ENCODE measurements around the gene WDR73.
"Not testable (repeated sequence)": the region's sequence is repeated elsewhere in the genome, so short reads cannot be mapped to it uniquely, and the experiment has no call there.

The WDR73 gene

GRCh38 chr15:84653910-84654688, at the start of gene WDR73:
Gene WDR73 (minus strand): TSS chr15:84654283. CDS start chr15:84654274, 9 bp downstream.
- DNase-seq (ENCODE audit: low read depth in 2 of 2, low spot score in 1 of 2) = peak; percentile 92 to 97

GRCh38 chr15:84703808-84704207, 49.7 kb upstream of the WDR73 start:
- no peak for DNase-seq (ENCODE audit: low read depth in 2 of 2, low spot score in 1 of 2)

GRCh38 chr15:84702961-84703482, 48.9 kb upstream of the WDR73 start:
- DNase-seq (ENCODE audit: low read depth in 2 of 2, low spot score in 1 of 2) = no peak

- no peak for DNase-seq (ENCODE audit: low read depth in 2 of 2, low spot score in 1 of 2)
These were observed 45.6 kb upstream of the WDR73 start for GRCh38 chr15:84699538-84700191.

- no peak for DNase-seq (ENCODE audit: low read depth in 2 of 2, low spot score in 1 of 2)
These were observed 43.3 kb upstream of the WDR73 start for GRCh38 chr15:84697236-84697990.

- DNase-seq (ENCODE audit: low read depth in 2 of 2, low spot score in 1 of 2) = no peak
These were observed 42.7 kb upstream of the WDR73 start for GRCh38 chr15:84696757-84697156.

- DNase-seq (ENCODE audit: low read depth in 2 of 2, low spot score in 1 of 2) = no peak
These were observed 36.3 kb upstream of the WDR73 start for GRCh38 chr15:84690342-84690741.

- no peak for DNase-seq (ENCODE audit: low read depth in 2 of 2, low spot score in 1 of 2)
These were observed 35.8 kb upstream of the WDR73 start for GRCh38 chr15:84689858-84690257.

GRCh38 chr15:84686446-84686845, 32.4 kb upstream of the WDR73 start:
- DNase-seq (ENCODE audit: low read depth in 2 of 2, low spot score in 1 of 2) = not testable (repeated sequence)

- DNase-seq (ENCODE audit: low read depth in 2 of 2, low spot score in 1 of 2) = no peak
These were observed 31.2 kb upstream of the WDR73 start for GRCh38 chr15:84685304-84685703.

GRCh38 chr15:84684092-84684491, 30.0 kb upstream of the WDR73 start:
- no peak for DNase-seq (ENCODE audit: low read depth in 2 of 2, low spot score in 1 of 2)

- DNase-seq (ENCODE audit: low read depth in 2 of 2, low spot score in 1 of 2) = no peak
These were observed 27.7 kb upstream of the WDR73 start for GRCh38 chr15:84681831-84682230.

- DNase-seq (ENCODE audit: low read depth in 2 of 2, low spot score in 1 of 2) = no peak
These were observed 17.1 kb upstream of the WDR73 start for GRCh38 chr15:84671211-84671610.

GRCh38 chr15:84669726-84670125, 15.6 kb upstream of the WDR73 start:
- DNase-seq (ENCODE audit: low read depth in 2 of 2, low spot score in 1 of 2) = no peak

GRCh38 chr15:84668221-84668982, 14.3 kb upstream of the WDR73 start:
- no peak for DNase-seq (ENCODE audit: low read depth in 2 of 2, low spot score in 1 of 2)

GRCh38 chr15:84666373-84666772, 12.3 kb upstream of the WDR73 start:
- DNase-seq (ENCODE audit: low read depth in 2 of 2, low spot score in 1 of 2) = no peak

GRCh38 chr15:84661001-84661400, 6.9 kb upstream of the WDR73 start:
- no peak for DNase-seq (ENCODE audit: low read depth in 2 of 2, low spot score in 1 of 2)

- DNase-seq (ENCODE audit: low read depth in 2 of 2, low spot score in 1 of 2) = no peak
These were observed 6.1 kb upstream of the WDR73 start for GRCh38 chr15:84659904-84660781.

GRCh38 chr15:84658788-84659411, 4.8 kb upstream of the WDR73 start:
- DNase-seq (ENCODE audit: low read depth in 2 of 2, low spot score in 1 of 2) = no peak
